ENCODE measurements around the gene LSM7. TPM values are rescaled to one million over a fixed set of nuclear protein-coding genes. Genes with fewer than 3 reads are reported as not detected.

LSM7 gene
- total RNA-seq, 4 donors from 2014 or later: 71.2 to 106 (median 87.5) TPM

DNA sequence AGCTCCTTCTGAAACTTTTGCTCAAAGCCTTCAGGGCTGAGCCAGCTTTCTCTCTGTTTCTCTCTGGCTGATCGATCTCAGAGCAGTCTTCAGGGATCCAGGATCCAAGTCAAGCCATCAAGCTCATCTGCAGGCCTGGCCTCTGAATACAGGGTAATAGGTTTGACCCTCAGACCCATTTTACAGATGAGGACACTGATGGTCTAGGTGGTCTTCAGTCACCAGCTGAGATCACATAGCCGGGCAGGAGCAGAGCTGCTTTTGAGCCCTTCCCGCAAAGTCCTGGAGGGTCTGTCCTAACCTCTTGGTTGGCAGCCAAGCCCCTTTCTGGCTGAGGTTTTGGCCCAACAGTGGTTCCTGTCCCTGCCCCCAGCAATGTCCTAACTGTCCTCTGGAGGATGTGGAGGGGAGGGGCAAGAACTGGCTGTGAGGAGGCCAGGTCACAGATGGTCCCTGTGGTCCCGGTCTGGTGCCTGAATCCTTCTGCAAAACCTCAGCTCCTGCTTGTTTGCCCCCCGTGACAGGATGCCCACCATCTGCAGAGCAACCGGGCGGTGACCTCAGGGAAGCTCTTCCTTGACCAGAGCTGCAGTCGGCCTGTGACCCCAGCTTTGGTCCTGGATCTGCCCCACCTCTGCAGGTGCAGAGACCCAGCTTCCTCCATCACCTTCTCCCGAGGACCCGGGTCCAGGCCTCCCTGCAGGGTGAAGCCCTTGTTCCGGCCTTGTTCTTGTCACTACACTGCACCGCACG, 40.6 kb downstream of the LSM7 start:
- Histone ChIP-seq H3K36me3 (peaks cover under 1% of the 10 kb centered on the region), H3K4me1 (peaks cover 27% of the 10 kb centered on the region), H3K9me3 (no peaks in the 10 kb centered on the region), H3K27me3 (peaks cover 44% of the 10 kb centered on the region), H3K27ac (no peak overlapping the region), H3K4me3 (no peak overlapping the region)
- no peak for DNase-seq (ENCODE audit: low spot score in 2 of 2)
- WGBS: 81% methylated on average over 12 of the region's 13 CpGs
- TF ChIP-seq EP300 (IDR thresholded peaks at IDR 0.05): no peak
- TF ChIP-seq, protein P1, sequence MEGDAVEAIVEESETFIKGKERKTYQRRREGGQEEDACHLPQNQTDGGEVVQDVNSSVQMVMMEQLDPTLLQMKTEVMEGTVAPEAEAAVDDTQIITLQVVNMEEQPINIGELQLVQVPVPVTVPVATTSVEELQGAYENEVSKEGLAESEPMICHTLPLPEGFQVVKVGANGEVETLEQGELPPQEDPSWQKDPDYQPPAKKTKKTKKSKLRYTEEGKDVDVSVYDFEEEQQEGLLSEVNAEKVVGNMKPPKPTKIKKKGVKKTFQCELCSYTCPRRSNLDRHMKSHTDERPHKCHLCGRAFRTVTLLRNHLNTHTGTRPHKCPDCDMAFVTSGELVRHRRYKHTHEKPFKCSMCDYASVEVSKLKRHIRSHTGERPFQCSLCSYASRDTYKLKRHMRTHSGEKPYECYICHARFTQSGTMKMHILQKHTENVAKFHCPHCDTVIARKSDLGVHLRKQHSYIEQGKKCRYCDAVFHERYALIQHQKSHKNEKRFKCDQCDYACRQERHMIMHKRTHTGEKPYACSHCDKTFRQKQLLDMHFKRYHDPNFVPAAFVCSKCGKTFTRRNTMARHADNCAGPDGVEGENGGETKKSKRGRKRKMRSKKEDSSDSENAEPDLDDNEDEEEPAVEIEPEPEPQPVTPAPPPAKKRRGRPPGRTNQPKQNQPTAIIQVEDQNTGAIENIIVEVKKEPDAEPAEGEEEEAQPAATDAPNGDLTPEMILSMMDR (IDR thresholded peaks at IDR 0.05): no peak
- TF ChIP-seq POLR2AphosphoS5 (IDR thresholded peaks at IDR 0.05): no peak
- TF ChIP-seq POLR2A (IDR thresholded peaks at IDR 0.05): no peak

DNA sequence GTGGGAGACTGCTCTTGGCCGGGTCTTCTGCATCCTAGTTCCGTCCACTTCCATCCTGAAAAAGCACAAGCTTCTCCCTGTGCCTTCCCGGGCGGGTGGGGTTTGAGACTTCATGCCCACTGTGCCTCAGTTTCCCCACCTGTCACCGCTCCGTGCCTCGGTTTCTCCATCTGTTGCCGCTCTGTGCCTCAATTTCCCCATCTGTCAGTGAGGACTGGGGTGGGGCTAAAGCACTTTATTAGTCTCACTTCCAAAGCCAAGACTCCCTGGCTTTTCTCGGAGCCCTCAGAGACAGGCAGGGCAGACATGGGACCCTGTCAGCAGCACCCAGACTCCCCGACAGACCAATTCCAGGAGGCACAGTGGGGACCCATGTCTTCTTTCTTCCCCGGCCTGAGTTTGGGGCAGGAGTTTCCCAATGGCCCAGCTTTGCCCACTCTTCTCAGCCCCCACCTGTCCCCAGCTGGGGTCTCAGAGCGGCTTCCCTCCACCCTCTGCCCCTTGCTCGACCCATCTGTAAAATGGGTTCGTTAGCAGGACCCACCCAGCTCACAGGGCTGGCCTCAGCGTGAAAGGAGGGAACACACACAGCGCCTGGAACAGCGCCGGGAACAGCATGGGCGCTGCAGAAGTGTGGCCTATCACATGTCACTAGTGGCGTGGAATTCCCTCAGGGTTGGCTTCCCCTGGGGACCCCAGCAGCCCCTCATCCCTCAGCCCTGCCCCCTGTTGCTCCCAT, 41.8 kb downstream of the LSM7 start:
- WGBS: 93% methylated on average over 20 of the region's 20 CpGs
- DNase-seq (ENCODE audit: low spot score in 2 of 2): no peak
- Histone ChIP-seq H3K4me3 (no peak overlapping the region), H3K9me3 (no peaks in the 10 kb centered on the region), H3K4me1 (peaks cover 37% of the 10 kb centered on the region), H3K36me3 (no peaks in the 10 kb centered on the region), H3K27me3 (peaks cover 33% of the 10 kb centered on the region), H3K27ac (no peak overlapping the region)
- no peak for TF ChIP-seq EP300 (IDR thresholded peaks at IDR 0.05)
- TF ChIP-seq, protein P1 (IDR thresholded peaks at IDR 0.05): no peak
- no peak for TF ChIP-seq POLR2AphosphoS5 (IDR thresholded peaks at IDR 0.05)
- no peak for TF ChIP-seq POLR2A (IDR thresholded peaks at IDR 0.05)

DNA sequence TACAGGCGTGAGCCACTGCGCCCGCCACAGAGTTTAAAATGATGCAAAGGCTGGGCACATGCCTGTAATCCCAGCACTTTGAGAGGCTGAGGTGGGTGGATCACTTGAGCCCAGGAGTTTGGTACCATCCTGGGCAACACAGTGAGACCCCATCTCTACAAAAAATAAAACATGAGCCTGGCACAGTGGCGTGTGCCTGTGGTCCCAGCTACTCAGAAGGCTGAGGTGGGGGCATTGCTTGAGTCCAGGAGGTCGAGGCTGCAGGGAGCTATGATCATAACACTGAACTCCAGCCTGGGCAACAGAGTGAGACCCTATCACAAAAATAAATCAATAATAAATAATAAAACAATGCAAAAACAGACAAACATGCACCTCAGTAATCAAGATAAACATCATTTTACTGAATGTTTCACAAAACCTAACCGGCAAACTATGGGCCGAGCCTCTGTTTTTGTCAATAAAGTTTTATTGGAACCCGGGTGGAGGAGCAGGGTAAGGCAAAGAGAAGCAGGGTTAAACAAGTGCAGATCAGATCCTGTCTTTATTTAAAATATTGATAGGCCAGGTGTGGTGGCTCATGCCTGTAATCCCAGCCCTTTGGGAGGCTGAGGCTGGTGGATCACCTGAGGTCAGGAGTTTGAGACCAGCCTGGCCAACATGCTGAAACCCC, 44.4 kb downstream of the LSM7 start:
- H3K9me3 ChIP-seq: no peaks in the 10 kb centered on the region
- 96% methylated on average over 8 of the region's 8 CpGs for WGBS
- H3K4me1 ChIP-seq: peaks cover 17% of the 10 kb centered on the region
- peaks cover 7% of the 10 kb centered on the region for H3K27me3 ChIP-seq
- no peak for DNase-seq (ENCODE audit: low spot score in 2 of 2)
- H3K4me3 ChIP-seq: no peak overlapping the region
- no peaks in the 10 kb centered on the region for H3K36me3 ChIP-seq
- TF ChIP-seq, protein P1 (IDR thresholded peaks at IDR 0.05): no peak
- TF ChIP-seq POLR2A (IDR thresholded peaks at IDR 0.05): no peak
- TF ChIP-seq POLR2AphosphoS5 (IDR thresholded peaks at IDR 0.05): no peak
- TF ChIP-seq EP300 (IDR thresholded peaks at IDR 0.05): no peak
- H3K27ac ChIP-seq: no peak overlapping the region

DNA sequence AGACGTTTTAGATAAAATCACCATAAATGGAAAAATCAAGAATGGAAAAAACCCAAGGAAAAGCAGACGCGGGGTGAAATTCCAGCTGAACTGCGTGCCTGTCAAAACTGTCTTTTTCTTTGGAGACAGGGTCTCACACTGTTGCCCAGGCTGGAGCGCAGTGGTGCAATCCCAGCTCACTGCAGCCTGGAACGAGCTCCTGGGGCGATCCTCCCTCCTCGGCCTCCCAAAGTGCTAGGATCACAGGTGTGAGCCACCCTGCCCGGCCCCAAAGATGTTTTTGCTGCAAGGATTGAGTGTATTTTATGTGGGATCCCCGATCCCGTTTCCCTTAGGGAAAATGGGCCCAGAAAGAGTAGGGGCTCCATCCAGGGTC, 45.5 kb downstream of the LSM7 start:
- no peak for DNase-seq (ENCODE audit: low spot score in 2 of 2)
- WGBS: 83% methylated on average over 9 of the region's 11 CpGs
- Histone ChIP-seq H3K4me1 (peaks cover 17% of the 10 kb centered on the region), H3K9me3 (no peaks in the 10 kb centered on the region), H3K4me3 (peak overlapping the region; percentile 42), H3K27me3 (no peaks in the 10 kb centered on the region), H3K36me3 (no peaks in the 10 kb centered on the region), H3K27ac (no peak overlapping the region)
- TF ChIP-seq POLR2A (IDR thresholded peaks at IDR 0.05) (no peak), POLR2AphosphoS5 (IDR thresholded peaks at IDR 0.05) (no peak), EP300 (IDR thresholded peaks at IDR 0.05) (no peak)
- TF ChIP-seq, protein P1 (IDR thresholded peaks at IDR 0.05): no peak
